ENCODE results near the gene CAV2. TPM values are rescaled to one million over a fixed set of nuclear protein-coding genes. Genes with fewer than 3 reads are reported as not detected.

The CAV2 gene
- total and polyA plus RNA-seq, 9 of the 15 experiments (the other 6 are each of a cell fraction or from before 2014, with no cell fraction given) = 16.1 to 137 (median 38.3) TPM

- ChIA-PET CTCF (ENCODE audit: low intra/inter-chr PET ratio) (no interaction called here), POLR2A (interaction anchor here (1.9 kb wide), 1 partner anchor 11 kb away, joined by 6 read pairs; no protein-coding TSS in a partner anchor)
- Histone ChIP-seq H3K9me1 (ENCODE audit: control insufficient read depth, insufficient read depth, low read length) (no peaks in the 10 kb centered on the region), H2AFZ (ENCODE audit: low read depth, low read length) (no peak overlapping the region), H4K20me1 (replicated peaks; ENCODE audit: control insufficient read depth, insufficient read depth, low read length) (no peaks in the 10 kb centered on the region), H3K4me1 (replicated peaks in 1 of 2; ENCODE audit: control insufficient read depth in 2 of 2, insufficient read depth in 2 of 2, low read length in 2 of 2) (no peaks in the 10 kb centered on the region), H3K9me3 (replicated peaks; ENCODE audit: control insufficient read depth, insufficient read depth, low read depth, low read length) (no peaks in the 10 kb centered on the region), H3K4me2 (ENCODE audit: insufficient read depth, low read length) (no peak overlapping the region), H3K27ac (ENCODE audit: extremely low read depth, low read depth, low read length) (no peak overlapping the region), H3K36me3 (ENCODE audit: control insufficient read depth, insufficient read depth, low read length) (no peaks in the 10 kb centered on the region), H3K79me2 (ENCODE audit: control insufficient read depth, insufficient read depth, low read length) (no peaks in the 10 kb centered on the region), H3K9ac (ENCODE audit: insufficient read depth in 1 of 2, low read depth in 2 of 2, low read length in 2 of 2) (no peak overlapping the region), H3K4me3 (no peak overlapping the region), H3K27me3 (ENCODE audit: control insufficient read depth in 2 of 2, insufficient read depth in 2 of 2, low read length in 2 of 2) (peaks cover 3 to 10% of the 10 kb centered on the region in 2 experiments; a peak in 2 of 5 replicates)
- FAIRE-seq = no peak
- DNase-seq (ENCODE audit: extremely low read depth in 1 of 4, low spot score in 3 of 4) = no peak
- whole genome bisulfite sequencing (ENCODE audit: insufficient coverage, low coverage, missing lambda C conversion rate) = 0% methylated on average over 5 of the region's 5 CpGs
- in situ Hi-C loops (cut with MboI) = no loop called here
- no TSS peak for BruUV-seq (replicated peaks)
- intact Hi-C loops (cut with micrococcal nuclease) = no loop called here
- ATAC-seq = no peak
- no peak for TF ChIP-seq XRCC3 (IDR thresholded peaks at IDR 0.05)
- TF ChIP-seq STAT6 (CRISPR knock-in tag; IDR thresholded peaks at IDR 0.05) = no peak
These were observed 52.2 kb downstream of the CAV2 start for GRCh38 chr7:116551692-116552091.

GRCh38 chr7:116552602-116553001 is 53.1 kb downstream of the CAV2 start:
- H3K79me2 ChIP-seq (ENCODE audit: control insufficient read depth, insufficient read depth, low read length) = no peaks in the 10 kb centered on the region
- H3K36me3 ChIP-seq (ENCODE audit: control insufficient read depth, insufficient read depth, low read length) = no peaks in the 10 kb centered on the region
- no peak for DNase-seq (ENCODE audit: extremely low read depth in 1 of 4, low spot score in 3 of 4)
- ChIA-PET CTCF (ENCODE audit: low intra/inter-chr PET ratio) (no interaction called here), POLR2A (no interaction called here)
- H2AFZ ChIP-seq (ENCODE audit: low read depth, low read length) = no peak overlapping the region
- ATAC-seq = no peak
- H3K9me3 ChIP-seq (replicated peaks; ENCODE audit: control insufficient read depth, insufficient read depth, low read depth, low read length) = no peaks in the 10 kb centered on the region
- no peak overlapping the region for H3K4me3 ChIP-seq
- no peaks in the 10 kb centered on the region for H3K9me1 ChIP-seq (ENCODE audit: control insufficient read depth, insufficient read depth, low read length)
- H3K27me3 ChIP-seq (ENCODE audit: control insufficient read depth in 2 of 2, insufficient read depth in 2 of 2, low read length in 2 of 2) = peaks cover 5 to 10% of the 10 kb centered on the region in 2 experiments; a peak in 3 of 5 replicates
- peak; percentile 37 for FAIRE-seq
- H4K20me1 ChIP-seq (replicated peaks; ENCODE audit: control insufficient read depth, insufficient read depth, low read length) = no peaks in the 10 kb centered on the region
- no peak overlapping the region for H3K4me2 ChIP-seq (ENCODE audit: insufficient read depth, low read length)
- no peak overlapping the region for H3K9ac ChIP-seq (ENCODE audit: insufficient read depth in 1 of 2, low read depth in 2 of 2, low read length in 2 of 2)
- in situ Hi-C loops (cut with MboI) = no loop called here
- 0% methylated on average over 1 of the region's 1 CpG for WGBS (ENCODE audit: insufficient coverage, low coverage, missing lambda C conversion rate)
- no peak overlapping the region for H3K27ac ChIP-seq (ENCODE audit: extremely low read depth, low read depth, low read length)
- BruUV-seq (replicated peaks) = no TSS peak
- intact Hi-C loops (cut with micrococcal nuclease) = no loop called here
- no peaks in the 10 kb centered on the region for H3K4me1 ChIP-seq (replicated peaks in 1 of 2; ENCODE audit: control insufficient read depth in 2 of 2, insufficient read depth in 2 of 2, low read length in 2 of 2)
- TF ChIP-seq ZFP1 (CRISPR knock-in tag; IDR thresholded peaks at IDR 0.05) = no peak
- TF ChIP-seq ASH1L (IDR thresholded peaks at IDR 0.05; ENCODE audit: borderline replicate concordance, low read depth, partially characterized antibody) = no peak
- TF ChIP-seq USF1 (CRISPR knock-in tag; IDR thresholded peaks at IDR 0.05) = peak; percentile 59; the same call in 1 of the 2 replicates
- TF ChIP-seq CTCF (IDR thresholded peaks at IDR 0.05 in 2 of 3, conservative IDR thresholded peaks at IDR 0.05 in 1 of 3; ENCODE audit: insufficient read depth in 2 of 3, low read depth in 1 of 3, low read length in 3 of 3) = no peak
- no peak for TF ChIP-seq ZNF695 (CRISPR knock-in tag; IDR thresholded peaks at IDR 0.05)
- TF ChIP-seq NFYB (IDR thresholded peaks at IDR 0.05; ENCODE audit: extremely low read depth, insufficient read length) = peak; percentile 11
- no peak for TF ChIP-seq FOXM1 (IDR thresholded peaks at IDR 0.05; ENCODE audit: low read depth)
- no peak for TF ChIP-seq FOXM1 (CRISPR knock-in tag; IDR thresholded peaks at IDR 0.05; ENCODE audit: low read depth)
- TF ChIP-seq TBL1XR1 (IDR thresholded peaks at IDR 0.05; ENCODE audit: low read length in 2 of 2) = no peak
- TF ChIP-seq ZNF212 (CRISPR knock-in tag; IDR thresholded peaks at IDR 0.05) = no peak

Measured in K562 (cell line).